ENCODE data around the gene HSPA1B.
A peak's percentile ranks its signal among the peaks of the same experiment; 100 is the strongest.
"Not testable (repeated sequence)": the region's sequence is repeated elsewhere in the genome, so short reads cannot be mapped to it uniquely, and the experiment has no call there.

The HSPA1B gene

DNA sequence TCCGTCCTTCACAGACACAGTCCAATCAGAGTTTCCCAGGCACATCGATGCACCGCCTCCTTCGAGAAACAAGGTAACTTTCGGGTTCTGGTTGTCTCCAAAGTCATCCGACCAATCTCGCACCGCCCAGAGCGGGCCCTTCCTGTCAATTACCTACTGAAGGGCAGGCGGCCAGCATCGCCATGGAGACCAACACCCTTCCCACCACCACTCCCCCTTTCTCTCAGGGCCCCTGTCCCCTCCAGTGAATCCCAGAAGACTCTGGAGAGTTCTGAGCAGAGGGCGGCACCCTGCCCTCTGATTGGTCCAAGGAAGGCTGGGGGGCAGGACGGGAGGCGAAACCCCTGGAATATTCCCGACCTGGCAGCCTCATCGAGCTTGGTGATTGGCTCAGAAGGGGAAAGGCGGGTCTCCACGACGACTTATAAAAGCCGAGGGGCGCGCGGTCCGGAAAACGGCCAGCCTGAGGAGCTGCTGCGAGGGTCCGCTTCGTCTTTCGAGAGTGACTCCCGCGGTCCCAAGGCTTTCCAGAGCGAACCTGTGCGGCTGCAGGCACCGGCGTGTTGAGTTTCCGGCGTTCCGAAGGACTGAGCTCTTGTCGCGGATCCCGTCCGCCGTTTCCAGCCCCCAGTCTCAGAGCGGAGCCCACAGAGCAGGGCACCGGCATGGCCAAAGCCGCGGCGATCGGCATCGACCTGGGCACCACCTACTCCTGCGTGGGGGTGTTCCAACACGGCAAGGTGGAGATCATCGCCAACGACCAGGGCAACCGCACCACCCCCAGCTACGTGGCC lies at the start of gene HSPA1B:
Gene HSPA1B, plus strand, starts transcription at position 453 of the 794 bp plus-strand sequence. Its CDS starts 213 bp downstream, at position 666.
- DNase-seq = peak; percentile 100

- no peak for DNase-seq
Measured at GRCh38 chr6:31778193-31778592, 49.3 kb upstream of the HSPA1B start.

GRCh38 chr6:31778999-31779885 lies 48.3 kb upstream of the HSPA1B start:
- no peak for DNase-seq

DNA sequence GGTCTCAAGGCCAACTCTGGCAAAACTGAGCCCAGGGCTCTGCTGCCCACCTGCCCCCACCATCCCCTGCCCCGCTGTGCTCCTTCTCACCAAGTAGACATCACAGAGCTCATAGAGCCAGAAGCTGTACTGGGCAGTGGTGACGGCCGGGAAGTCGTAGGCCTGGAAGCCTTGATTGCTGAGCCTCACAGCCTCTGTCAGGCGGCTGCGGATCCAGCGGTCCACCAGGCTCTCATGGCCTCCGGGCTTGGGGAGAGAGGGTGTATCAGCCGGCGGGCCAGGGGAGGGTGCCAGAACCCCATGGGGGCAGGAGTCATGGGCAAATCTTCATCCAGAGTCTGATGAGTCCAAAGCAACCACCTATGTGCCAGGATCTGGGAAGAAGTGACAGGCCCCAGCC lies 47.6 kb upstream of the HSPA1B start:
- no peak for DNase-seq

DNA sequence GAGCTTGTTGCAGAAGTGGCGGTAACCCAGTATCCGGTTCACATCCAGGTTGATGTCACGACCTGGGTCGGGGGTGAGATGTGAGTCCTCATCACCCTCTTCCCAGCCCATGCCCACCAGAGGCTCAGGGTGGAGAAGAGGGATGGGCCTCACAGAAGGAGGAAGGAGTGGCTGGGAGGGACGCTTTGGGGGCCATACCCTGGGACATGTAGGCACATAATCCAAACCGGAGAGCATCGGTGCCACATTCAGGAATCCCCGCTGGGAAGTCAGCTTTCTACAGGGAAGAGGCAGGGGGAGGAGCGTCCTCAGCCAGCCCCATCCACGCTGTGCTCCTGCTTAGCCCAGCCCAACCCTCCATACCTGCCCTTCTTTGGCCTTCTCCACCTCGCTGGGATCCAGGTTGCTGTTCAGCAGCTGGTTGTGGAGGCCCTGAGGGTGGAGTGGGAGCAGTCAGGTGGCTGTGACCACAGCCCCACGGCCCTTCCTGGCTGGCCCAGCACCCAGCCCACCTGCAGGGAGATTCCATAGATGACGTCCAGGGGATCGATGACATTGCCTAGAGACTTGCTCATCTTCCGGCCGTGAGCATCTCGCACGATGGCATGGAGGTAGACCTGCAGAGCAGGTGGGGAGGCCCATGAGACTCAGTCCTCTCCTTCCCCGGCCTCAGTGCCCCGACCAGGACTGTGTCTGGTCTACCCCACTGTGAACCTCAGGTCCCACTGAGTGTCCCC lies 46.9 kb upstream of the HSPA1B start:
- DNase-seq = no peak

DNA sequence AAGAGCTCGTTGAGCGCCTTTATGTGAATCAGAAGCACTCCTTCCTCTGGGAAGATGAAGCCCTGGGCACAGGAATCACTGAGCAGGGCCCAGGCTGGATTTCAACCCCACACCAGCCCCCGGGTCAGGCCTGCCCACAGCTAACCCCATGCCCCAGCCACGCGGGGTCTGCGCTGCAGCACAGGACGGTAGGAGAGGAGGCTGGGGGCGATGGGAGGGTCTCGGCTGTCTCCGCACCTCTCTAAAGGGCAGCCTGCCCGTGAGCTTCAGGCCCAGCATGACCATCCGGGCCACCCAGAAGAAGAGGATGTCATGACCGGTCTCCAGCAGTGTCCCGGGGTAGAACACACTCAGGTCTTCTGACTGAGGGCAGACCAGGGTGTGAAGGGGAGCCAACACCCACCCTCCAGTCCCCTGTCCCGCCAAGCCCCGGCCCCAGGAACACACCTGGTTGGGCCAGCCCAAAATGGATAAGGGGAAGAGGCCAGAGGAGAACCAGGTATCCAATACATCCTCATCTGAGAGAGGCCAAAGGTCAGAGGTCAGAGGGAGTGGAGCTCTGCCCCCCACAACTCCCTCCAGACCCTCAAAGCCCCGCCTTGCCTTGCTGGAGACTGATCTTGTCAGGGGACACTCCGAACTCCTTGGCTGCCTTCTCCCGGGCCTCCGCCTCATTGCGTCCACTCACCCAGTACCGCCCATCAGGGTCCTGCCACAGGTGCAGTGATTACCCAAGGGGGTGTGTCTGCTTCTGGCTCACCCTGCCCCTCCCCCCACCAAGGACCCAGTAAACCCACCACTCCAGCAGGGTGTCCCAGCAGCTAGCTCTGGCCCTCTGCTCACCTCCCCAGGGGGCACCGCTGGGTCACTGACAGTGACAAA lies 46.1 kb upstream of the HSPA1B start:
- no peak for DNase-seq

- DNase-seq = no peak
Measured at GRCh38 chr6:31782126-31782855, 45.2 kb upstream of the HSPA1B start.

DNA sequence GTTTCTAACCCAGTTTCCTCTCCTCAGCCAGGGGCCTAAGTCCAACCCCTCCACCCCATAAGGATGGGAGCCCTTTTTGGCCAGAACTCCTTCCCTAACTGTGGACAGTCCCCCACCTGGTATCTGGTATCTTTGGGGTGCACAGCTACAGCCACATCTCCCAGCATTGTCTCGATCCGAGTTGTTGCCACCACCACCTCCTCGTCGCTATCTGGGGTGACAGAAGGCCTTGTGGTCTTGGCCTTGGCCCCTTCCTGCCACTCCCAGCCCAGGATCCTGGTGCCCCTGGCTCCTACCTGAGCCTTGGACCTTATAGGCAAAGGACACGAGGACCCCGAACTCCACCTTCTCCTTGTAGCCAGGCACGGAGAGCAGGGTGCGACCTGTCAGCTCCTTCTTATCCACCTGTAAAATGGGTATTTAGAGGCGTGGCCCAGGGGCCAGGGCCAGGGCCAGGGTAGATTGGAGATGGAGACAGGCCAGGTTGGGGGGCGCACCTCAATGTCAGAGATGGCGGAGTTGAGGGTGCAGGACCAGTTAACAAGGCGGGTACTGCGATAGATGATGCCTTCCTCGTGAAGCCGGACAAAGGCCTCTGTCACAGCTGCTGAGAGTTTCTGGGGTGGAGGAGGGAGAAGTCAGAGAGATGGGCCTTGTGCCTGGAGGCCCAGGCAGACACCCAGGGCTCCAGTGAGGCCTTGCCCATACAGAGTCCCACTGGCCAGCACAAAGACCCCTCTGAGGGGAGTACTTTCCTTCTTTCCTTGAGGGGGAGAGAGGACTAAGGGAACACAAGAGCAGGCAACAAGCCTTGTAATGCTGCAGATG lies 43.2 kb upstream of the HSPA1B start:
- peak; percentile 4 for DNase-seq

DNA sequence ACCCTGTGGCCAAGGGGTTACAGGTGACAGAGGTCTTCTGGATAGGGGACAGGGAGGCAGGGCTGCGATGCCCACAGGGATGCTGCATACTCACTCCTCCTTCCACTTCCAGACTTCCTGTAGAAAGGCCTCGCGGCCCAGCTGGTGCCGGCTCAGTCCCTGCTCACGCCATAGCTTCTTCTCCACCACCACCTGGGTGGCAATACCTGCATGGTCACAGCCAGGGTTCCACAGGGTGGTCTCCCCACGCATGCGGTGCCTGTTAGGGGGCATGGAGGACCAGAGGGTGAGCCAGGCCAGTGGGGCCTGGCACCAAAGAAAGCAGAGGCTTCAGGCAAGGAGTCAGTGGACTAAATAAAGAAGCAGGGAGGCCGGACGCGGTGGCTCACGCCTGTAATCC lies 42.1 kb upstream of the HSPA1B start:
- DNase-seq = no peak

DNA sequence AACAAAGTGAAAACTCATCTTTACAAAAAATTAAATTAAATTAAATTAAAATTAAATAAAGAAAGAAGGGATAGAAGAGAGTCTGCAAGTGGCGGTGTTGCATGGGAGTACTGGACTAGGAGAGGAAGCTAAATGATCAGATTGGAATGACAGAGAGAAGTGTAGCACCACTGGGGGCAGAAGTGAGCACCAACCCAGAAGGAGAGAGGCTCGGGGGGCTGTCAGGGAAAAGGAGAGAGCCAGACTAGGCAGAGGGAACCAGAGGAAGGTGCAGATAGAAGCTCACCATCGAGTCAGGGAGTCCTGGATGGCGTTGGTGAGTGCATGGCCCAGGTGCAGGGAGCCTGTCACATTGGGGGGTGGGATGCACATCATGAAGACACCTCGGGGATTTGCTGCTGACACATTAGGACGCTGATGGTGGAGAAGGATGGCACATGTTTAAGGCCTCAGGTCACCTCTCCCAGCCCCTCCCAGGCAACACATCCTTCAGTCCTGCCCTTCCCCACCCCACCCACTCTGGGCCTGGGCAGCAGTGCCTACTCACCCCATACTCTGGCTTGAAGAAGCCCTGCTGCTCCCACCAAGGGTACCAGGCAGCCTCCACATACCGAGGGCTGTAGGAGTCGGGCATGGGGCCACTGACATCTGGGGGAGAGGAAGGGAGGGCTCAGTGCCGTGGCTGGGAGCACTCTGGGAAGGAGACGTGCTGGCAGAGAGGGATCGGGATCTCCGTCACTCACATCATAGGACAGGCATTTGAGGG lies 36.0 kb upstream of the HSPA1B start:
- no peak for DNase-seq

DNA sequence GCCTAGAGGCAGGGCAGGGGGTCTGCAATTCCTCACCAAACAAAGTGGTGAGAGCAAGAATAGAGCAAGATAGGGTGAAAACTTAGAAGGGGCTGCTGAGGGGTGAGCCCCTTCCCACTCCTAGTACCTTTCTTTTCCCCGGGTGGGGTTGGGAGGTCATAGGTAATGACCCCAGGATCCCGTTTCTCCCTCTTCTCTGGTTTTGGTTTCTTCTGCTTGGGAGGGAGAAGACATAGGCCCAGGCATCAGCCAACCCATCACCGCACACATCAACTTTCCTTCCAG lies 35.5 kb upstream of the HSPA1B start:
- DNase-seq = no peak

DNA sequence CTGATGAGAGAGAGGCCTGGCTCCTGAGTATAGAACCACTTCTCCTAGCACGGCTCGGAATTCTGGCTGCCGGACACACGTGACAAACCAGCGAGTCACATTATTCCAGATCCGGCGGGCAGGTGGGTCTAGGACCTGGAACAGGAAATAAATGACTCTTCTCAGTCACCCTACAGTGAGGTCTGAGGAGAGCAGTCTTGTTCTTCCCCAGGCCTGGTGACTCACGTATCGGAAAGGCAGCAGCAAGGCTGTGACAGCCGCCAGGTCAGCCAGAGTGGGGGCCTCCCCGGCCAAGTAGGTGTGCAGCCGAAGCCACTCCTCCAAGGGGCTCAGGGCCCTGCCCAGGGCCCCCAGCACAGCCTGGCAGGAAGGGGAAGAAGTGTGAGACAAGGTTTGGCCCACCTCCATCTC lies 34.8 kb upstream of the HSPA1B start:
- no peak for DNase-seq

- DNase-seq = not testable (repeated sequence)
Measured at GRCh38 chr6:31793927-31794245, 33.7 kb upstream of the HSPA1B start.

- no peak for DNase-seq
Measured at GRCh38 chr6:31794294-31794865, 33.2 kb upstream of the HSPA1B start.

DNA sequence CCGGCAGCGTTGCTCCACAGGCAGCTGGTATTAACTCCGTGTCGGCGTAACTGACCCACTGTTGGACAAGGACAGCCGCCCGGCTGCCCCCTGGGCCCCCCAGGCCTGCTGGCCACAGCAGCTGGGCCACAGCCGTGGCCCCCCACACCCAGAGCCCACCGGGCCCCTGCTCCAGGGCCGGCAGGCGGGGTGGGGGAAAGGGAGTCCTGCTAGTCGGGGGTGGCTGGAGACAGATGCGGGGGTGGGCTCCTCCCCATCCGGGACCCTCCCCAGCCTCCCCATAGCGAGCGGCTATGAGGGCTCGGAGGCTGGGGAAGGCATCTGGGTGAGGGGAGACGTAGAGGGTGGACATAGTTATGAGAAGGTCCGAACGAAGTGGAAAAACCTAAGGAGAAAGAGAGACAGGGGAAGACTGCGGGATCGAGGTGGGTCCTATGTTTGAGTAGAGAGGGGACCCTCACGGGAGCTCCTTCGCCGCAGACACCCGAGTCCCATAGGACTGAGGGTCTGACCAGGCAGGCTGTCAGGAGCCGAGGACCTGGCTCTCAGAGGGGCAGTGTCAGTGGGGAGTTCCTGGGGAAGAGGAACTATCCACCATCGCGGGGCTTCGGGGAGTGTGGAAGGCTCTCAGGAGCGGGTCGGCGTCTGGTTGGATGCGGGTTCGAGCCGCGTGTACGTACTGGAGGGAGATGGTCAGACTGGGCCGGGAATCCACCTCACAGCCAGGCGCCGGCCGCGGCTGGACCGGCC lies 32.5 kb upstream of the HSPA1B start:
- DNase-seq = no peak

DNA sequence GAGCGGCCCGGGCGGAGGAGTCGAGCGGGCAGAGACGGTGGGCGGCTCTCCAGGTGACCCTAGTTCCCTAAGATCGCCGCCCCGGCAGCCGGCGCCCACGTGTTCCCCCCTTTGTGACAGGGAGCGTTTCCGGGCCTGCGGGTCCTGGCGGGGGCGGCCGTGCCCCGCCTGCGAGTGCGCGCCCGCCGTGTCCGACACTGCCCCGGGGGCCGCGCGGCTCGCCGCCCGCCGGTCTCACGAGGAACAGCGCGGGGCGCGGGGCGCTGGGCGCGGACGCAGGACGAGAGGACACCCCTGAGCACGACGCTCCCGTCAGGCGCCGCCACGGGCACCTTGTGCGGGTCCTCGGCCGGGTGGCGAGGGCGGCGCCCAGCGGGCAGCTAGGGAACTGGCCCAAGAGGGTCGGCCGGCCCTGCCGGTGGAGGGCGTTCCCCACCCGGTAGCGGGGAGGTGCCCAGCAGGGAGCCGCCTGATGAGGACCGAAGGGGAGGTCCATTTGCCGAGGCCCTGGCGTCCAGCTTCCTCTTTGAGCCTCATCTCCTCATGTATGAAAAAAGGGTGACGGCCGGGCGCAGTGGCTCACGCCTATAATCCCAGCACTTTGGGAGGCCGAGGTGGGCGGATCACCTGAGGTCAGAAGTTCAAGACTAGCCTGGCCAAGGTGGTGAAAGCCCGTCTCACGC lies 31.8 kb upstream of the HSPA1B start, which contains the start of gene VARS1:
Gene VARS1, minus strand, starts transcription at position 137 of the 683 bp plus-strand sequence. CDS start 535 bp downstream, outside the sequence.
- peak; percentile 90 for DNase-seq

- no peak for DNase-seq
Measured at GRCh38 chr6:31796993-31797385, 30.5 kb upstream of the HSPA1B start.

DNA sequence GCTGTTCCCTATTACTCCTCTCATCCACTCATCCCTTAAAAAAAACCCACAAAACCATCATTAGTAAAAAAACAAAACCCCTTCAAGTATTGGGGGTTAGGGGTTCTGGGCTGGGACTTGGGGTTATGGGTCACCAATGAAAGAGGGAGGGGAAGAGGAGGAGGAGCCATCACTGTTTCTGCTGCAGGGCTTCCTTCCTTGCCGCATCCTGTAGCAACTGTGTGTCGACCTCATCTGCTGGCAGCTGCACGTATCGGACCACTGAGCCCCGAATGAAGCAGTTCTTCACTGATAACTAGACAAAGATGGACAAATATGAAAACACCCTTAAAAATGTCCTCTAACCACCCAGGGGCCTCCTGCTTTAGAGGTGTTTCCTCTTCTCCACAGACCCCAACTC lies 29.9 kb upstream of the HSPA1B start:
- no peak for DNase-seq

Data from midbrain (tissue), 1 donor.